ENCODE data around the gene GNAQ. TPM values are rescaled to one million over a fixed set of nuclear protein-coding genes. Genes with fewer than 3 reads are reported as not detected.

GNAQ gene
- total RNA-seq, 1 experiment from 2014 or later: 48.6 TPM

DNA sequence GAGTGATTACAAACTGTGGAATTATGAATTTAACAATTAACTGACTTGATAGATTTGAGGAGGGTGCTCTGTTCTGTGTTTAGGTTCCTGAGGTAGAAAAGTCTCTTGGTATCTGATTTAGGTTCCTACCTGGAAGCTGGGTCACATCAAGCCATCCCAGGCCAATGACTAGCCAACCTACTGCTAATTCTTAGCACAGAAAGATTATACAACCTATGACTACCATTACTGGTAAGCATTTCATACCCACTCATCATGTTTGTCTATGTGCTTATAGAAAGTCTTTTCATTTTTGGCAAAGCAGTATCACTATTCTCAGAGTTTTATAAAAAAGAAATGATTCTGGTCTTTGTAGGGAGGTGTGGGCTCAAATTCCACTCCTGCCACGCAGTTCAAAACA lies 49.7 kb downstream of the GNAQ start:
- no peak overlapping the region for H3K23ac ChIP-seq (ENCODE audit: insufficient read length, low read depth, low read length)
- no peak overlapping the region for H3K14ac ChIP-seq (ENCODE audit: insufficient read depth, low read length)
- H3K18ac ChIP-seq (ENCODE audit: insufficient read length, low read depth, low read length): no peak overlapping the region
- no peak overlapping the region for H3K4me2 ChIP-seq (ENCODE audit: insufficient read depth, insufficient read length, low read length)
- H3K79me2 ChIP-seq (ENCODE audit: insufficient read depth, low read length): peaks cover 3% of the 10 kb centered on the region; the same call in 1 of the 2 replicates
- H3K79me1 ChIP-seq (ENCODE audit: insufficient read depth, low read depth, low read length, poor library complexity, severe bottlenecking): no peaks in the 10 kb centered on the region
- H3K9me3 Mint-ChIP-seq: no peaks in the 10 kb centered on the region
- peaks cover 0 to 4% (median 3%) of the 10 kb centered on the region in 3 experiments; a peak in 3 of 7 replicates for H3K36me3 Mint-ChIP-seq (ENCODE audit: insufficient read depth in 1 of 3, low read depth in 3 of 3)
- no peak overlapping the region for H3K56ac ChIP-seq (ENCODE audit: insufficient read length, low read depth, low read length)
- H4K20me1 ChIP-seq (ENCODE audit: control insufficient read depth, insufficient read depth, insufficient read length): no peaks in the 10 kb centered on the region
- H3K23me2 ChIP-seq (ENCODE audit: insufficient read length, low read depth, low read length, poor library complexity, severe bottlenecking): no peaks in the 10 kb centered on the region
- no CpG with 5 or more reads among the region's 1 CpG for WGBS (ENCODE audit: extremely low coverage, insufficient read length, low lambda C conversion rate)
- no peak overlapping the region for H4K8ac ChIP-seq (replicated peaks; ENCODE audit: insufficient read length, low read depth, low read length)
- H3K27ac Mint-ChIP-seq: no peak overlapping the region
- H2BK20ac ChIP-seq (ENCODE audit: low read depth, low read length, poor library complexity, severe bottlenecking): no peak overlapping the region
- peaks cover 41 to 46% of the 10 kb centered on the region in 2 experiments for H3K4me1 Mint-ChIP-seq
- H3K9ac ChIP-seq (ENCODE audit: extremely low read depth, insufficient read length, low read length): no peak overlapping the region
- TF ChIP-seq, protein P1, sequence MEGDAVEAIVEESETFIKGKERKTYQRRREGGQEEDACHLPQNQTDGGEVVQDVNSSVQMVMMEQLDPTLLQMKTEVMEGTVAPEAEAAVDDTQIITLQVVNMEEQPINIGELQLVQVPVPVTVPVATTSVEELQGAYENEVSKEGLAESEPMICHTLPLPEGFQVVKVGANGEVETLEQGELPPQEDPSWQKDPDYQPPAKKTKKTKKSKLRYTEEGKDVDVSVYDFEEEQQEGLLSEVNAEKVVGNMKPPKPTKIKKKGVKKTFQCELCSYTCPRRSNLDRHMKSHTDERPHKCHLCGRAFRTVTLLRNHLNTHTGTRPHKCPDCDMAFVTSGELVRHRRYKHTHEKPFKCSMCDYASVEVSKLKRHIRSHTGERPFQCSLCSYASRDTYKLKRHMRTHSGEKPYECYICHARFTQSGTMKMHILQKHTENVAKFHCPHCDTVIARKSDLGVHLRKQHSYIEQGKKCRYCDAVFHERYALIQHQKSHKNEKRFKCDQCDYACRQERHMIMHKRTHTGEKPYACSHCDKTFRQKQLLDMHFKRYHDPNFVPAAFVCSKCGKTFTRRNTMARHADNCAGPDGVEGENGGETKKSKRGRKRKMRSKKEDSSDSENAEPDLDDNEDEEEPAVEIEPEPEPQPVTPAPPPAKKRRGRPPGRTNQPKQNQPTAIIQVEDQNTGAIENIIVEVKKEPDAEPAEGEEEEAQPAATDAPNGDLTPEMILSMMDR (conservative IDR thresholded peaks at IDR 0.05): no peak
- H2BK15ac ChIP-seq (ENCODE audit: low read depth, low read length): no peak overlapping the region
- no peak overlapping the region for H2AK5ac ChIP-seq (ENCODE audit: insufficient read length, low read length)
- H3K27me3 Mint-ChIP-seq (ENCODE audit: low read depth): no peaks in the 10 kb centered on the region
- H3K4ac ChIP-seq (ENCODE audit: low read depth, low read length): no peak overlapping the region
- H2BK12ac ChIP-seq (ENCODE audit: insufficient read length, low read depth, low read length): no peak overlapping the region
- H3K4me3 Mint-ChIP-seq: no peak overlapping the region
- H3K27ac ChIP-seq (ENCODE audit: insufficient read length, low read depth, low read length): no peak overlapping the region
- H4K91ac ChIP-seq (ENCODE audit: insufficient read length, low read depth, low read length): no peak overlapping the region
- no peaks in the 10 kb centered on the region for H3K27me3 ChIP-seq (ENCODE audit: insufficient read depth, low read length)
- H3T11ph ChIP-seq (ENCODE audit: low read length): no peak overlapping the region
- H2BK120ac ChIP-seq (ENCODE audit: low read depth, low read length, poor library complexity, severe bottlenecking): no peak overlapping the region
- peaks cover 5% of the 10 kb centered on the region; the same call in 1 of the 2 replicates for H3K4me1 ChIP-seq (ENCODE audit: insufficient read depth, low read length)
- H2BK5ac ChIP-seq (ENCODE audit: insufficient read length, low read length): no peak overlapping the region
- no peak overlapping the region for H2AFZ ChIP-seq (ENCODE audit: low read length)
- H3K9me3 ChIP-seq (ENCODE audit: control insufficient read depth, low read depth, low read length): no peaks in the 10 kb centered on the region
- H4K5ac ChIP-seq (ENCODE audit: insufficient read length, low read depth, low read length): no peak overlapping the region
- no peak for DNase-seq
